Small intestine (tissue), 7 donors: ENCODE measurements around the gene PRDM16. TPM values are rescaled to one million over a fixed set of nuclear protein-coding genes. Genes with fewer than 3 reads are reported as not detected.

ENCODE experiments used
- DNase-seq, 2 donors: peaks; one replicate each; pipeline versions ENCODE4 v3.0.0 to v3.0.0-alpha.2; 2013
- FAIRE-seq: peaks from 2 replicates; lab custom pipeline; 2012; peaks lifted over from hg19 to GRCh38; lab: Jason Lieb, UNC
- H3K27ac ChIP-seq, 3 donors: one replicate each; pipeline ENCODE4 v1.5.1; 2013; ENCODE audit warnings: low read length in 2 of 3, mild to moderate bottlenecking in 2 of 3, control low read depth in 1 of 3, inconsistent platforms in 1 of 3, low read depth in 1 of 3, moderate library complexity in 1 of 3
- H3K27me3 ChIP-seq, 3 donors: one replicate each; pipeline ENCODE4 v1.6.1; 2013; ENCODE audit warnings: low read length in 3 of 3, inconsistent platforms in 1 of 3; ENCODE audit not compliant: control insufficient read depth in 3 of 3, insufficient read depth in 3 of 3
- H3K36me3 ChIP-seq, 3 donors: one replicate each; pipeline ENCODE4 v1.6.1; 2013; ENCODE audit warnings: low read length in 3 of 3, inconsistent platforms in 1 of 3, low read depth in 1 of 3, mild to moderate bottlenecking in 1 of 3, moderate library complexity in 1 of 3; ENCODE audit not compliant: control insufficient read depth in 3 of 3, insufficient read depth in 2 of 3
- H3K4me1 ChIP-seq, 3 donors: one replicate each; pipeline ENCODE4 v1.6.1; 2013; ENCODE audit warnings: low read length in 2 of 3, inconsistent platforms in 1 of 3, low read depth in 1 of 3, mild to moderate bottlenecking in 1 of 3, moderate library complexity in 1 of 3; ENCODE audit not compliant: control insufficient read depth in 3 of 3, insufficient read depth in 2 of 3
- H3K4me3 ChIP-seq, 3 donors: one replicate each; pipeline ENCODE4 v1.5.1; 2013; ENCODE audit warnings: low read length in 3 of 3, control low read depth in 1 of 3, inconsistent platforms in 1 of 3, low read depth in 1 of 3, mild to moderate bottlenecking in 1 of 3, moderate library complexity in 1 of 3
- H3K9me3 ChIP-seq, 2 donors: one replicate each; pipeline ENCODE4 v1.6.1; 2013; ENCODE audit warnings: low read depth in 1 of 2, low read length in 1 of 2; ENCODE audit not compliant: control insufficient read depth in 2 of 2, insufficient read depth in 1 of 2
- WGBS, 3 donors: extraction: QIAGEN DNeasy Blood & Tissue Kit; methylation state at CpG; one replicate each; pipeline ENCODE4 v1.1.7; 2013; 5-methylcytosine and 5-hydroxymethylcytosine counted together
- polyA plus RNA-seq, 4 donors: library from polyadenylated mRNA; stranded (reverse) in 3 of 4; unstranded in 1 of 4; fragments of 200-250 nt in 3 of 4; fragments of 120-200 nt in 1 of 4; gene quantifications; one replicate each; pipeline versions ENCODE4 v1.2.1 to v1.2.3, GENCODE V29; 2013
- donor health status: healthy with polysubstance abuse.
- donor health status: control.
- donor health status: control.
- donor health status: Bipolar disorder and iron deficiency.
- donor health status: healthy.

The PRDM16 gene
- polyA plus RNA-seq, 4 donors = 5.4 to 11.4 (median 8.2) TPM

DNA sequence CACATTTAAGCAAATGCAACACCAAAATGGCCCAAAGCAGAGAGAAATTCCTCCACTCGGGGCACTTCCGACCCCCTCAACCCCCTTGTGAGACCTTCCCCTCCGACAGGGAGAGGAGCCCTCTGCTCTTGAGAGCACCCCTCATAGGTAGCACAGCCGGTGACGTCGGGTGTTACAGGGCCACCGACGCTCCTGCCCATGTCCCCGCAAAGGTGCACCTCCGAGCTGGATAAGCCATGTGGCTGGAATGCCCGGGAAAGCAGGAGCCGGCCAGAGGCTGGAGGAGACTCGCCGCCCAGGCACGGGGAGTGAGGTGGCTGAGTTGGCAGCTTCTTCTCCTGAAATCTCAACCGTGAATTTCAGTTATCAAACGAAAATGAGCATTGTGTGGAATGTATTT is 318.4 kb downstream of the PRDM16 start:
- no peak for FAIRE-seq
- Histone ChIP-seq H3K36me3 (peaks cover 0 to 37% (median 2%) of the 10 kb centered on the region in 3 donors), H3K9me3 (no peaks in the 10 kb centered on the region), H3K27ac (no peak overlapping the region), H3K4me1 (peaks cover 0 to 7% (median 0%) of the 10 kb centered on the region in 3 donors), H3K4me3 (no peak overlapping the region), H3K27me3 (peaks cover 0 to 16% (median 4%) of the 10 kb centered on the region in 3 donors)
- DNase-seq = no peak
- WGBS, 3 donors = 84 to 90% (median 86%) methylated on average over 17 of the region's 17 CpGs

DNA sequence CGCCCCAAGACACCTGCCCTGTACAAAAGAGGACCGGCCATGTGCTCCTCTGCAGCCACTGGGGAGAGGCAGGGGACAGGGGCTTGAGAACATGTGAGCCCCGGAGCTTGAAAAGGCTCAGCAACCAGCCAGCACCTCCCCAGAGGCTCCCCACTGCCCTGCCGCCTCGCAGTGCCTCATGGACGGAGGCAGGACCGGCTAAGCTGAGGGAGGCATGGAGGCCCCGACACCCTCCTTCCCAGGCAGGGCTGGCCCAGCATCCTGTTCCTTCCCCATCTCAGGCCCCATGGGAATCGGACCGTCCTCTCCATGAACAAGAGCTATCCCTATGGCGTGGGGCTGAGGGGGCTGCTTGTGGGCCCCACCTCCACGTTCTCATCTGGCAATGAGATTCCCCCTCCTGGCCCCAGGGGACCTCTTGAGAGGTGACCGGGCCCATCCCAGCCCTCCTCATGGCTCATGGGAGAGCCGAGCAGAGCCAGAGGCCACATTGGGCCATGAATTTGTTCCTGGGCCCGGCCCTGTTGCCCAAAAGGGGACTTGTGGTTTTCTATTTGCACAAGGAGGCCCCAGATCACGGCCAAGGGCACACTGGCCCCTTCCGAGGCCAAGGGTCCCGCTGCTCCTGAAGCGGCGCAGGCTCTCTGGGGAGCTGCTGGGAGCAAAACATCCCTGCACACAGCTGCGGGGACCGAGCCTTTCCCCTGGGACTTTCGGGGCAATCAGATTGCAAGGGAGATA is 320.3 kb downstream of the PRDM16 start:
- Histone ChIP-seq H3K4me3 (no peak overlapping the region), H3K4me1 (peaks cover 0 to 17% (median 0%) of the 10 kb centered on the region in 3 donors), H3K27me3 (peaks cover 0 to 18% (median 4%) of the 10 kb centered on the region in 3 donors), H3K9me3 (no peaks in the 10 kb centered on the region), H3K36me3 (peaks cover 0 to 34% (median 2%) of the 10 kb centered on the region in 3 donors), H3K27ac (no peak overlapping the region)
- 80 to 89% (median 87%) methylated on average over 23 of the region's 23 CpGs for WGBS, 3 donors
- DNase-seq (no peak), FAIRE-seq (no peak)

DNA sequence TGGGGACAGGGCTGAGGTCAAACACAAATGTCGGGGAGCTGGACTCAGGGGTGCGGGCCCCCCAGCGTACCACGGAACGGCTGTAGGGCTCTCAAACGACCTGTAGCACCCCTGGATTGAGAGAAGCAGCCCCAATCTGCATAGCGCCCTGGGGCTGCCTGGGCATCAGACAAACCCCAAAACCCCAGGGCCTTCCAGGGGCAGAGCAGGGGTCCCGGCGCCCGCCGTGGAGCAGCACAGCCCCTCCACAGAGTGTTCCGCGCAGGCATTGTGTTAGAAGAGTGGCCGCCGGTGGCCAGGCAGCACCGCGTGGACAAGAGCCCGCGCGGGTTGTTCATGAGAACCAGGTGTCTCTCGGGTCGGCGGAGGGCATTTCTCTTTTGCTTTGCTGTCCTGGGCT is 321.3 kb downstream of the PRDM16 start:
- H3K4me1 ChIP-seq = peaks cover 0 to 17% (median 0%) of the 10 kb centered on the region in 3 donors
- H3K27ac ChIP-seq = no peak overlapping the region
- peaks cover 0 to 18% (median 4%) of the 10 kb centered on the region in 3 donors for H3K27me3 ChIP-seq
- DNase-seq (no peak), FAIRE-seq (no peak)
- 92 to 97% (median 92%) methylated on average over 19 to 23 of the region's 23 CpGs for WGBS, 3 donors
- peaks cover 0 to 29% (median 2%) of the 10 kb centered on the region in 3 donors for H3K36me3 ChIP-seq
- no peak overlapping the region for H3K4me3 ChIP-seq
- H3K9me3 ChIP-seq = no peaks in the 10 kb centered on the region

DNA sequence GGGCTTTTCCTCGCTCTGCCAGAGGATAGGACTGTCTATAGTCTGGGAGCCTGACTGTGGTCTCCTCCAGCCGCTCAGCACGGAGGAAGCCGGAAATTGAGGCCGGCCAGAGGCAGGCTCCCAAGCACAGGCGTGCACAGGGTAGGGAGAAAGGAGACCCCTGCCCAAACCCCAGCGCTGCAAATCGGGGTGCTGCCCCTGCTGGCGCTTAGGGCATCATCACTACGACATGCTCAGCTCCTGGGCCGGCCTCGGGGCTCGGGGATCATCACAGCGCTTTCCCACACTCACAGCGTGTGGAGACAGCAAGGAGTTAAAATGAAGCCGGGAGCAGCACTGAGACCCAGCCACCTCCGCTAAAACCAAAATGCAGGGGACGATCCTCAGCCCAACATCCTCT is 322.7 kb downstream of the PRDM16 start:
- Histone ChIP-seq H3K4me1 (peaks cover 0 to 17% (median 0%) of the 10 kb centered on the region in 3 donors), H3K27ac (no peak overlapping the region), H3K27me3 (peaks cover 0 to 21% (median 4%) of the 10 kb centered on the region in 3 donors), H3K9me3 (no peaks in the 10 kb centered on the region), H3K36me3 (peaks cover 0 to 22% (median 0%) of the 10 kb centered on the region in 3 donors), H3K4me3 (no peak overlapping the region)
- DNase-seq (no peak), FAIRE-seq (no peak)
- WGBS, 3 donors = 73 to 88% (median 84%) methylated on average over 18 of the region's 18 CpGs

DNA sequence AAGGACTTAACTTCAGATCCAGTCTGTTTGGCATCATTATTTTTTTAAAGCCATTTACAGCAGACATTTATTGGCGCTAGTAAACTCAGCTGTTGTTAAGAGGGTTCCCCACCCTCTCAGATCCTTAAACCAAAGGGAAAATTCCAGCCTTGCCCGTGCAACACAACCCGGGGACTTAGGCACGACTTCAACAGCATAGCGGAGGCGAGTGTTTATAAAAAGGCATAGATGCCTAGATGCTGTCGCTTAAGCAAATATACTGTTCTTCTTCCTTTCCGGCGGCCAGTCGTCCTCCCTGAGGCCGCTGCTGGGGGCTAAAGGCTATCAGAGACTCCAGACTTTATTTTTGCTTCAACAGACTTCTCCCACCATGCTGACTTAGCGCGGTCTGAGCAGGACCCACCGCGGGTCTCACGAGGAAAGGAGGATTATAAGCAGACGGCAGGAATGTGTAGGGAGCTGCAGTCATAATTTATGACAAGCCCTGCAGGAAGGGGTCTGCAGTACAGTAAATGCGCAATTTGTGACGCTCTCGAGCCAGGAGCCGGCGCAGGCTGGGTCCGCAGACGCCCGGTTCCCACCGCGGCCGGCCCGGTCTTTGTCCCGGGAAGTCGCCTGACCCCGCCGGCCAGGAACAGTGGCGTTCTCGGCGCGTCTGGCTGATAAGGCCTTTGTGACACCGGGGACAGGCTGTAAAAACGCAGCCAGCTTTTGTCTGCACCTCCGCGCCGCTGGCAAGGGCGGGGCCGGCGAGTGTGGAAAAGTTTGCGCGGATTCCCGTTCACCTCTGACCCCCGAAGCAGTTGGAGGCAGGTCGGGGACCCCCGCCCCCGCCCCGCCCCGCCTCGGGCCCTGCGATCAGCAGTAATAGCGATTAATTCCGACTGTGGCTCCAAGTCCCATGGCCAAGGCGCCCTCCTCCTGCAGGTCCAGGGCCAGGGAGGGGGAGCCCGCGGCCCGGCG is 324.3 kb downstream of the PRDM16 start:
- Histone ChIP-seq H3K4me1 (peaks cover 0 to 17% (median 0%) of the 10 kb centered on the region in 3 donors), H3K9me3 (no peaks in the 10 kb centered on the region), H3K4me3 (peak overlapping the region in 2 of 3 donors; percentile 10 to 32), H3K27me3 (peaks cover 0 to 24% (median 4%) of the 10 kb centered on the region in 3 donors), H3K27ac (peak overlapping the region in 2 of 3 donors; percentile 23 to 33), H3K36me3 (peaks cover 0 to 20% (median 0%) of the 10 kb centered on the region in 3 donors)
- FAIRE-seq = no peak
- WGBS, 3 donors = 4 to 10% (median 5%) methylated on average over 55 to 63 of the region's 63 CpGs
- DNase-seq = peak; percentile 70 to 74

DNA sequence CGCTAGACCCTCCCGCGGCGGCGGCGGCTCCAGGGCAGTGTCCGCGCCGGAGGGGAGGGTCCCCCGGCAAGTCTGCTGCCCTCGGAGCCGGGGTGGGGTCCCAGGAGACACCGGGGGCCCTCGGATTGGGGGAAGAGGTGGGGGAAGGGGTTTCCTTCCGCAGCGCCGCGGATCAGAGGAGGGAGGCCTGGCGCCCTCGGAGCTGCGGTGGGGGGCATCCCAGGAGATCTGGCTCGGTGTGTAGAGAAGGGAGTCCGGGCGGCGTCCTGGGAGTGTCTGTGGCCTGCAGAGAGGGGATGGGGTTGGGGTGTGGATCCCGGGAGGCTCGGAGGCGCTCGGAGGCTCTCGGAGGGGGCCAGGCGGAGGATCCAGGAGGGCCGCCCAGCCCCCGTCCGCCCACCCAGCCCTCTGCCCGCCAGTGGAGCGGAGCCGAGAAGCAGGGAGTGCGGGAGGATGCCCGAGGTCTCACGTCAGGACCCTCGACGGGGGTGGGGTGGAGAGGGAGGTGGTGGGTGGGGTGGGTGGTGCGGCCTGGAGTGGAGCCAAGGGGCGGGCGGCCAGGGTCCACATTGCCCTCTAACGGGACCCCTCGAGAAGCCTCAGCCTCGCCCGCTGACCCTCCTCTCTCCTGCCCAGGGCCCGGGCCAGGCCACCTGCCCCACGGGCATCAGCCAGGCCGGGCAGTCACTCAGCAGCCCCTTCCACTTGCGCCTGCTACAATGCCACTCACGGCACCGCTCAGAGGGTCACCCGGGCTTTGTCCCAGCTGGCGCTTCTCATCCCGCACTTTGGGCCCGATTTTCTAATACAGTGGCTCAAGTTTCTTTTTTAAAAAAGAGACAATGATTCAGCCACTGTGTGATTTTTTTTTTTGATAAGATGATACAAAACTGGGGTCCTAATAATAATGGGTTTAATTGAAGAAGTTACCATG is 325.3 kb downstream of the PRDM16 start:
- Histone ChIP-seq H3K27me3 (peaks cover 0 to 24% (median 4%) of the 10 kb centered on the region in 3 donors), H3K4me1 (peaks cover 0 to 15% (median 0%) of the 10 kb centered on the region in 3 donors), H3K27ac (no peak overlapping the region), H3K36me3 (peaks cover 0 to 22% (median 0%) of the 10 kb centered on the region in 3 donors), H3K4me3 (peak overlapping the region in 2 of 3 donors; percentile 10 to 32), H3K9me3 (no peaks in the 10 kb centered on the region)
- DNase-seq (peak in 1 of 2 donors; percentile 36), FAIRE-seq (no peak)
- WGBS, 3 donors = 29 to 35% (median 34%) methylated on average over 46 to 59 of the region's 59 CpGs

DNA sequence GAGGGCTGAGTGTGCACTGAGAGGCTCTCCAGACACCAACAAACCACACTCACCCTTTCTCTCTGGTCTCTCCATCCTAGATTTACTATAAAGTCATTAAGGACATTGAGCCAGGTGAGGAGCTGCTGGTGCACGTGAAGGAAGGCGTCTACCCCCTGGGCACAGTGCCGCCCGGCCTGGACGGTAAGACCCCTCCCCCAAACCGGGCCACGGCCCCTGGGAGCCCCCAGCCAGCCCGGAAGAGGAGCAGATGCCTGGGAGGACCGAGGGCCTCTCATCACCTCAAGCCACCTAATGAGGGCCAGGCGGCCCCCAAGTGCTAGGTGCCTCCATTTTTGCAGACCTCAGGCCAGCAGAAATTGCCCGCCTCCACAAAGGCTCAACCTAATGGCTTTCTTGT is 327.4 kb downstream of the PRDM16 start:
- Histone ChIP-seq H3K4me1 (peaks cover 0 to 10% (median 0%) of the 10 kb centered on the region in 3 donors), H3K9me3 (no peaks in the 10 kb centered on the region), H3K36me3 (peaks cover 0 to 33% (median 0%) of the 10 kb centered on the region in 3 donors), H3K27me3 (peaks cover 0 to 18% (median 2%) of the 10 kb centered on the region in 3 donors), H3K4me3 (no peak overlapping the region), H3K27ac (no peak overlapping the region)
- FAIRE-seq (no peak), DNase-seq (no peak)
- 73 to 90% (median 80%) methylated on average over 11 of the region's 11 CpGs for WGBS, 3 donors
